Sigmoid colon (tissue), 4 donors: ENCODE data around the gene TBXA2R.

Source experiments
- EP300 ChIP-seq, 4 donors: sonication (generic); formaldehyde crosslinking; IDR thresholded peaks; one replicate each; pipeline ENCODE4 v1.6.1; 2017; ENCODE audit warnings: antibody characterized with exemption in 4 of 4
- POLR2A ChIP-seq, 2 donors: fragments of 450-650 bp; IDR thresholded peaks; one replicate each; pipeline ENCODE4 v1.6.1; 2016; ENCODE audit warnings: antibody characterized with exemption in 2 of 2, mild to moderate bottlenecking in 2 of 2, moderate library complexity in 2 of 2
- POLR2AphosphoS5 ChIP-seq, 4 donors: sonication (generic); formaldehyde crosslinking; IDR thresholded peaks; one replicate each; pipeline ENCODE4 v1.6.1; 2017; ENCODE audit warnings: antibody characterized with exemption in 4 of 4
- TF ChIP-seq, protein P1 (sequence below), 4 experiments: fragments of 450-650 bp in 3 of 4; fragments of 200-600 bp in 1 of 4; IDR thresholded peaks; one replicate each; pipeline ENCODE4 v1.5.1; 2016 to 2019; ENCODE audit warnings: antibody characterized with exemption in 4 of 4, mild to moderate bottlenecking in 3 of 4, moderate library complexity in 2 of 4

DNA sequence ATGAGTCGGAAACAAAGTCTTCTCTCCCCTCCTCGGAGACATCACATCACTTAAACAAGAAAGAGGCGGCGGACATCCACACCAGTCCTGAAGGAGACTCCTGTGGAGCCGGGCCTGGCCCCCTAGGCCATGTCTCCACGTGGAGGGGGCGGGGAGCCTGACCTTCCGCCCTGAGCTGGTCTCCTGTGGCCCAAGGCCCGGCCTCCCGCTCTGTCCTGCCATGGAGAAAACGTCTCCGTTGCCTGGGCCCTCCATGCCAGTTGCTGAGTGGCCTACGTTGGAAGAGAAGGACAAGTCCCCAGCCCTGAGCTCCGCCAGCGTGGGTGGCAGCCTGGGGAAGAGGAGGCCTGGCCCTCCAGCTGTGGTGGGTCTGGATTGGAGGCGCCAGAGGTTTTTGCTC lies 25.4 kb upstream of the TBXA2R start:
- TF ChIP-seq, protein P1, sequence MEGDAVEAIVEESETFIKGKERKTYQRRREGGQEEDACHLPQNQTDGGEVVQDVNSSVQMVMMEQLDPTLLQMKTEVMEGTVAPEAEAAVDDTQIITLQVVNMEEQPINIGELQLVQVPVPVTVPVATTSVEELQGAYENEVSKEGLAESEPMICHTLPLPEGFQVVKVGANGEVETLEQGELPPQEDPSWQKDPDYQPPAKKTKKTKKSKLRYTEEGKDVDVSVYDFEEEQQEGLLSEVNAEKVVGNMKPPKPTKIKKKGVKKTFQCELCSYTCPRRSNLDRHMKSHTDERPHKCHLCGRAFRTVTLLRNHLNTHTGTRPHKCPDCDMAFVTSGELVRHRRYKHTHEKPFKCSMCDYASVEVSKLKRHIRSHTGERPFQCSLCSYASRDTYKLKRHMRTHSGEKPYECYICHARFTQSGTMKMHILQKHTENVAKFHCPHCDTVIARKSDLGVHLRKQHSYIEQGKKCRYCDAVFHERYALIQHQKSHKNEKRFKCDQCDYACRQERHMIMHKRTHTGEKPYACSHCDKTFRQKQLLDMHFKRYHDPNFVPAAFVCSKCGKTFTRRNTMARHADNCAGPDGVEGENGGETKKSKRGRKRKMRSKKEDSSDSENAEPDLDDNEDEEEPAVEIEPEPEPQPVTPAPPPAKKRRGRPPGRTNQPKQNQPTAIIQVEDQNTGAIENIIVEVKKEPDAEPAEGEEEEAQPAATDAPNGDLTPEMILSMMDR (IDR thresholded peaks at IDR 0.05) = no peak
- no peak for TF ChIP-seq POLR2AphosphoS5 (IDR thresholded peaks at IDR 0.05)
- no peak for TF ChIP-seq EP300 (IDR thresholded peaks at IDR 0.05)
- TF ChIP-seq POLR2A (IDR thresholded peaks at IDR 0.05) = no peak
